ENCODE data around the gene HSPB8.
A peak's percentile ranks its signal among the peaks of the same experiment; 100 is the strongest.

Gene HSPB8

DNA sequence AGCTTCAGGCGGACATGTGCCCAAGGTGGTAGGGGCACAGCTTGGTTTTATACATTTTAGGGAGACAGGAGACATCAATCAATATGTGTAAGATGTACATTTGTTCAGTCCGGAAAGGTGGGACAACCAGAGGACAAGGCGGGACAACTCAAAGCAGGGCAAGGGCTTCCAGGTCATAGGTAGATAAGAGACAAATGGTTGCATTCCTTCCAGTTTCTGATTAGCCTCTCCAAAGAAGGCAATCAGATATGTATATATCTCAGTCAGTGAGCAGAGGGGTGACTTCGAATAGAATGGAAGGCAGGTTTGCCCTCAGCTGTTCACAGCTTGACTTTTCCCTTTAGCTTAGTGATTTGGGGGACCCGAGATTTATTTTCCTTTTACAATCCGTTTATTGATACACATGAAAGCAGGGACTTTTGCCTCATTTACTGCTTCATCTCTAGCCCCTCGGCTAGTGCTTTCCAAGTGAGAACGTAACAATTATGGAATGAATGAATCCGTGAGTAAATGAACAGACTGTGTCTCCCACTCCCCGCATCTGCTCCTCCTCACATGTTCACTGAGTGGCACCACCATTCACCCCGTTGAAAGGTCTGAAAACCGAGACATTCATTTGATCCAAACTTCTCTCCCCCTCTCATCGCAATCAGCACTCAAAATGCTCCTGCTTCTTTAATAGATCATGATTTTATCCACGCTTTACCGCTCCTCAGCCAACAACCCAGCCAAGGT, 6.9 kb upstream of the HSPB8 start:
- no peak for DNase-seq

DNA sequence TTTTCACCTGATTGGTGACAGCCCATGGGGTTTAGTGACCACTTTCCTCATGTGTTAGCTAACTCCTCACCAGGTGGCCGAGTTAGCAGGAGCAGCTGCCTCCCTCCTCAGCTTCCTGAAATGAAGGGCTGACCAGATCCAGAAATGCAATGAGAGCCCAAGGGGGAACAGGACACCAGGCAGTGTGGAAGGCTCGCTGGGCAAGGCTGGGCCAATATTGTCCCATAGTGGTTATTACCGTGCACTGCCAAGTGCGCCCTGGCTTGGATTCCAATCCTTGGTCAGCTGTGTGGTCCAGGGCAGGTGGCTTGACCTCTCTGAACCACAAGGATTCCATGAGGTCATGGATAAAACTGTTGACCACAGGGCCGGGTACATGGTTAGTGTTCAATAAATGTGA, 3.6 kb upstream of the HSPB8 start:
- DNase-seq, result no peak

DNA sequence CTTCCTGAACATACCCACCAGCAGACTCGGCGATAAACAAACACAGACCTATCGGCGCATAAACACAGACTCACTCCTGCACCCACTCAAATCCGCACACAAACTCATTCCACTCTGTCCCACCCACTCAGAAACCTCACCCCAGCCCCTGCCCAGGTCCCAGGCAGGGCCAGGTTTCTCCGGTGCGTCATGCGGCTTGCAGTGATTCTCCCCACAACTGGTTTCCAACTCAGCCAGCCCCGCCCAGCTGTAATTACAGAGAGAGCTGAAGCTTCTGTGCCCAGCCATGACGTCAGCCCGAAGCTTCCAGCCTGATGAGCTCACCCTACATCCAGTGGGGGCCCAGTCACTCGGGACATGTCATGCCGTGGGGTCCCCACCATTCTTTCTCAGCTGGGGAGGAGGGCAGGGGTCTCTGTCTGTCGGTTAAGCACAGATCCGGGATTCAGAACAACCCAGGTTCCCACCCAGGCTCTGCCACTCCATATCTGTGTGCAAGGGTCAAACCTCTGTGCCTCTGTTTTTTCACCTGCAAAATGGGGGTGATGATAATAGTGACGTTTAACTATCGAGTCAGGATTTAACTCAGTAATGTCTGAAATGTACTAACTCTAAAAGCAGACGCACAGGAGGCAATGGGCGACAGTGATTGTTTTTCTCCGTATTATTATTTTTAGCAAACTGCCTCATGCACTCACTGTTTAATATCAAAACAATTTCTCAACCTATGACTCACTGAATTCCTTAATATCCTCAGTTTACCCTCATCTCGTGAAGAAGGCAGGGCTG, 2.3 kb upstream of the HSPB8 start:
- no peak for DNase-seq

DNA sequence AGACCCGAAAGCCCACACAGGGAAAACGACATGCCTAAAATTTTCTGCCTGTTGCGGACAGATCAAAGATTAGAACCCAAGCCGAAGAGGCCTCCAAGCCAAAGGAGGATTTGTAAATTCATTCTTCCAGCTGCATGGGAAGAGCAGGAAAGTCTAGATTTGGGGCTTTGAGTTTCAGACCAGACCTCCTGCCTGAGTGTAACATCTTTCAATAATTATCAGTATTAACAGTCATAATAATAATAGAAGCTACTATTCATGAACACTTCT, 1.7 kb upstream of the HSPB8 start:
- no peak for DNase-seq

DNA sequence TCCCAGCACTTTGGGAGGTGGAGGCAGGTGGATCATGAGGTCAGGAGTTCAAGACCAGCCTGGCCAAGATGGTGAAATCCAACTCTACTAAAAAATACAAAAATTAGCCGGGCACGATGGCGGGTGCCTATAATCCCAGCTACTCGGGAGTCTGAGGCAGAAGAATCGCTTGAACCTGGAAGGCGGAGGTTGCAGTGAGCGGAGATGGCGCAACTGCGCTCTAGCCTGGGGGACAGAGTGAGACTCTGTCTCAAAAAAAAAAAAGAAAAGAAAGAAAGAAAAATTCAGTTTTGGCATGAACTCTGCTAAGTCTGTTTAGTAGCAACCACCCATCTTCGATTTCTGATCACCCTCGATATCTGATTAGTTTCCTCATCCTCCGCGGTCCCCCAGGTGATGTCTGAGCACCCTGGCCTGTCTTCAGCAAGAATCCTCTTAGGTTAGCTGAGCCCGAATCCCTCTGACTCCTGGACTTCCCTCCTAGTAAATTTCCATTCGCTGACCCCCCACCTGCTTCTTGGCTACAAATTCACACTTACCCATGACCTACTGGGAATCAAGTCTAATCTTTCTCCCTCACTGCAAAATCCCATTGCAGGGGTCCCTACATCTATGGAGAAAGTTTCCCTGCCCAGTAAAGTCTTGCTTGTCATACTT, 879 bp upstream of the HSPB8 start:
- no peak for DNase-seq

DNA sequence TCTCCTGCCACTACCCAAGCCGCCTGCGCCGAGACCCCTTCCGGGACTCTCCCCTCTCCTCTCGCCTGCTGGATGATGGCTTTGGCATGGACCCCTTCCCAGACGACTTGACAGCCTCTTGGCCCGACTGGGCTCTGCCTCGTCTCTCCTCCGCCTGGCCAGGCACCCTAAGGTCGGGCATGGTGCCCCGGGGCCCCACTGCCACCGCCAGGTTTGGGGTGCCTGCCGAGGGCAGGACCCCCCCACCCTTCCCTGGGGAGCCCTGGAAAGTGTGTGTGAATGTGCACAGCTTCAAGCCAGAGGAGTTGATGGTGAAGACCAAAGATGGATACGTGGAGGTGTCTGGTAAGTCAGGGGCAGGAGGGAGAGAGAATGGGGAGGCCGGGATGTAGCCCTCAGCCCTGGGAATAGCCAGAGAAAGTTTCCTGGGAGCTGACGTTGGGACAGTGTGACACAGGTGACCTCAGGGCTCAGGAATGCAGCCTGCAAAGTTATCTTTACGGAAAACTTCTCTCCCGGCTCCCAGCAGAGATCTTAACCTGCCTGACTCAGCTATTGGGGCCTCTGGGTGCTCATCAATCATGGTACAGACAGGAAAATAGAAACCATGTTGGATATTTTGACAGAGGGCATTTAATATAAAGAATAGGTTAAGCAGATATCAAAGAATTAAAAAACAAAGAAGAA, 747 bp downstream of the HSPB8 start:
- DNase-seq, result no peak

DNA sequence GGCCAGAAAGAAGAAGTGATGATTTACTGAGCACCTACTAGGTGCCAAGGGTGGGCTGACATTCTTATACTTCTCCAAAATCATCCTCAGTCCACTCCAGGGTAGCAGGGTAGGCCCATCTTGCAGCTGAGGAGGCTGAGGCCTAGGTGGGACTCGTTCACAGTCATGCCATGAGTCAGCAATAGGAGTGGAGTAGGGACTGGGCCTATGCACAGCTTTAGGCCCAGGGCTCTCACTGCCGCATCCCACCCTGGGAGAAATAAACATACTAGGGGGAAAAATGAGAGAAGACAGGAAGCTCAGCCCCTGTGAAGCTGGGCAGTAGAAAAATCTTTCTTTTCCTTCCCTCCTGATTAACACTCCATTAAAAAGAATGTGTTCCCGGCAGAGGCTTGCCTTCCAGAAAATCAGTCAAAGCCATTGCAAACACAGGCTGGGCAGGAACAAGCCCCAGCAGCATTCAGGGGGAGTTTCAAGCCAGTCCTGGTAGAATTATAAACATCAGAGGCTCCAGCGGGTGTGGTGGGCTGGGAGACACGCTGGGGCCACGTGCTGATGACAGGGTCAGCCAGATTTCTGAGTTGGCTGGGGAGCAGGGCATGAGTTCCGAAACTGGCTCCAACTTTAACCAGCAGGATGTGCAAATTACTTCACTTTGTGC, 1.8 kb downstream of the HSPB8 start:
- no peak for DNase-seq

DNA sequence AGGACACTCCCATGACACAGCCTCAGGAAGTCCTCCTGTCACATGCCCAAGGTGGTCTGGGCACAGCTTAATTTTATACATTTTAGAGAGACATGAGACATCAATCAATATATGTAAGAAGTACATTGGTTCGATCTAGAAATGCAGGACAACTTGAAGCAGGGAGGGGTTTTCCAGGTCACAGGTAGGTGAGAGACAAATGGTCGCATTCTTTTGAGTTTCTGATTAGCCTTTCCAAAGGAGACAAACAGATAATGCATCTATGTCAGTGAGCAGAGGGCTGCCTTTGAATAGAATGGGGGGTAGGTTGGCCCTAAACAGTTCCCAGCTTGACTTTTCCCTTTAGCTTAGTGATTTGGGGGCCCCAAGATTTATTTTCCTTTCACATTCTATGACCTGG, 2.5 kb downstream of the HSPB8 start:
- no peak for DNase-seq

DNA sequence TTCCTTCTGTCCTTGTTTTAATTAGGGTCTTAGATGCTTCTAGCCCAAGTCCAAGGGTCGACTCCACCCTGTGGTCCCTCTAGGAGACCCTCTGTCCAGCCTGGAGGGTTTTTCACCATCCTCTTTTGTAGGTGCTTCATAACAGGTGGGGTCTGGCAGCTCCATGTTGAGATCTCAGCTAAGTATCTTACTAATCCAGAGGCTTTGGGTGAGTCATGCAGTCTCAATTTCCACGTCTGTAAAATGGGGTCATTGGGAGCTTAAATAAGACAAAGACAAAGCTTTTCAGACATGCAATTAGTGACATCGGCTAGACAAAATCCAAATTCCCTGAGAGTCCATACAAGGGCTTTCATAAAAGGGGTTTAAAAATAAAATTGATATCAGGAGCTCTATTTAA, 3.2 kb downstream of the HSPB8 start:
- DNase-seq, result no peak

DNA sequence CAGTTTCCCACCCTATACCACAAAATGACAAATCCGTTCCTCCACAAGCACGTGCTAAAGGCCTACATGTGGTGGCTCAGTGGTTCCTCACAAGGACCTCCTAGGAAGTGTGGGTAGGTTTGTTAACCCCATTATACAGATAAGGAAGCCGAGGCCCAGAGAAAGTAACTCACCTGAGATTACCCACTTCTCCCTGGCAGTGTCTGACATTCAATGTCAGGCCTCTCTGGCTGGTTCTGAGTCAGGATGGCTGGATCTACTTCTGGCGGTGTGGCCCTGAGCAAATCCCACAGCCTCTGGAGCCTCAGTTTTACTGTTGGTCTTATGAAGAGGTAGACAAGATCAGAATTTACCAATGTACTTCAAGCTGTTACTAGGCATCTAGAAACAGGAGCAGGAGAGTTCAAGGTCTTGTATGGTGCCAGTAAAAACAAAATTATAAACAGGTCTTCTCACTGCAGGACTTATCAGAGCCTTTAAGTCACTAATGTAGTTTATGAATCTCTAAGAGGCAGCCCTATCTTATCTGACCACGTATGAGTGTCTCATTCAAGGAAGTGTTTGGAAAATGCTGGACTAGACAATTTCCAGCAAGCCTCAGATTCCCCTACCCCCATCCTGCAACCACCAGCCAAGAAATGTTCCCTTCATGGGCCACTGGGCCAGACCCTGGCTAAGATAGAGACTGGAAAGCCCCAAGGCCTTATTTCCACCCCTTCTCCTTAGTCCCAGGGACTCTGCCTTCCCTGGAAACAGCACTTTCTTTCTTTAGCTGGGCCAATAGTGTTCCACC, 4.2 kb downstream of the HSPB8 start:
- DNase-seq, result no peak

DNA sequence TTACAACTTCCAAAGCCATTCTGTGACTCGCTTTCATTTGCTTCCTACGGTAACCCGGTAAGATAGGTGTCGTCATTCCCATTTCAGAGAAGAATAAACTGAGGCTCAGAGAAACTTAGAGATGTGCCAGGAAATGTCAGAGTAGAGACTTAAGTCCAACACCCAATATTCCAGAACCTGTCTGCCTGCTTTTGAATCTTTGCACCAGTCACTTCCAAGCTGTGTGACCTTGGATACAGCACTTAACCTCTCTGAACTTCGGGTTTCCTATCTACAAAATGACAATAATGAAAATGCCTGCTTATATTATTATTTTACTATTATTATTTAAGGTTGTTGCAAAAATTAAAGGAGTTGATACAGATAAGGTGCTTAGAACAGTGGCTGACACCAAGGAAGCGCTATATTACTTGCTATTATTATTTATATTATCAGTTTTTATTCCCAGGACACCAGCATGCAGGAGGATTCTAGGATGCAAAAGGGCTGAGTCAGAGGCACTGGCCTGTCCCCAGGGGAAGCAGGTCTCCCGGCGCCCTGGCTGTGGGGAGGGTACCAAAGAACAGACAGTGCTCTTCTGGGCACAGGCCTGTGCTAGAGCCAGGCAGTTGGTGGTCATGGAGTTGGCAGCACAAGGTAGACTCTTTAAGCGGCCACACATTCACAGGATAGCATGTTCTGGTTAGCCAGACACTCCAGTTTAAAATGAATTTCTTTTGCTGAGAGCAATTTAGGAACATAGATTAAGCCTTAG, 5.4 kb downstream of the HSPB8 start:
- DNase-seq, result no peak

DNA sequence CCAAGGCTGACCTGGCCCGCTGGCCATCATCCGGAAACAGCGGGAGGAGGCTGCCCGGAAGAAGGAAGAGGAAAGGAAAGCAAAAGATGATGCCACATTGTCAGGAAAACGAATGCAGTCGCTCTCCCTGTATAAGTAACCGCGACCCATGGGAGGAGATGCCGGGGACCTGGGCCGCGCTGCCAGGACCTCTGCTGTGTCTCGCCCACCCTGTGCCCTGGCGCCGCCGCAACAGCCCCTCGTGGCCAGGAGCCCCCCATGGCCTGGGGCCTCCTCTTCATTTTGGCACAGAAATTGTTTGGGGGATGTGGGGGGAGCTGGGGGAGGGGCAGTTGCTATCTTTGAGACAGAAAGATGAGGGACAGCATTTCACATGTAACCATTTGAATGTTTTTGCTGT, 16.5 kb downstream of the HSPB8 start:
- no peak for DNase-seq

DNA sequence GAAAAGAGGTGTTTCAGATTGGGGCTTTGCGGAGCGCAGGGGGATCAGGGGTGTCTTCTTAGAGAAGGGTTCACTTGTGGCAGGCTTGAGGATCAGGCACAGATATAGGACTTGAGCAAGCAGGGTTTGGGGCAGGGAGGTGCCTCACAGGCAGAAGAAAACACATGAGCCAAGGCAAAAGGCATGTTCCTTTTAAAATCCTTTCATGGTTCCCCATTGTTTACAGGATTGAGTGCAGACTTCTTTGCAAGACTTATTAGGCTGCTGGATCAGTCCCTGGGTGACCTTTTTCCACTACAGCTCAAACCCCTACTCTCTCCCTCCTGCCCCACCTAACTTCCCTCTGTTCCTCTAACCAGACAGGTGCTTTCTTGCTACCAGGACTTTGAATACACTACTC, 19.7 kb downstream of the HSPB8 start:
- no peak for DNase-seq

DNA sequence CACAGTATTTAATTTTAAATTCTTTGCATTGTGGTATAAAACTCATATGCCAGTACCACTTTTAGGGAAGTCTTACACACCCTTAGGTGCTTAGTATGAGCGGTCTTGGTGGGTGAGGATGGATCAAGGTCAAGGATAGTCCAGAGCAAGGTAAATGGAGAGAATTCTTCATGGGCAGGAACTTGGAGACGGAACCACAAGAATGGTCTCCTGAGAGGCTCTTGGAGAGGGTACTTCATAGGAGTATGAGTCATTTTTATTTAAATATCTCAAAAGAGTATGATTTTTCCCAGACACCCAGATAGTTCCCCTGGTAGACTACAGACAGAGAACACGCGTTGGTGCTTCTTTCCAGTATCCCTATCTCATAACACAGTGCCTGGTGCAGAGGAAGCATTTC, 21.9 kb downstream of the HSPB8 start:
- DNase-seq, result no peak

DNA sequence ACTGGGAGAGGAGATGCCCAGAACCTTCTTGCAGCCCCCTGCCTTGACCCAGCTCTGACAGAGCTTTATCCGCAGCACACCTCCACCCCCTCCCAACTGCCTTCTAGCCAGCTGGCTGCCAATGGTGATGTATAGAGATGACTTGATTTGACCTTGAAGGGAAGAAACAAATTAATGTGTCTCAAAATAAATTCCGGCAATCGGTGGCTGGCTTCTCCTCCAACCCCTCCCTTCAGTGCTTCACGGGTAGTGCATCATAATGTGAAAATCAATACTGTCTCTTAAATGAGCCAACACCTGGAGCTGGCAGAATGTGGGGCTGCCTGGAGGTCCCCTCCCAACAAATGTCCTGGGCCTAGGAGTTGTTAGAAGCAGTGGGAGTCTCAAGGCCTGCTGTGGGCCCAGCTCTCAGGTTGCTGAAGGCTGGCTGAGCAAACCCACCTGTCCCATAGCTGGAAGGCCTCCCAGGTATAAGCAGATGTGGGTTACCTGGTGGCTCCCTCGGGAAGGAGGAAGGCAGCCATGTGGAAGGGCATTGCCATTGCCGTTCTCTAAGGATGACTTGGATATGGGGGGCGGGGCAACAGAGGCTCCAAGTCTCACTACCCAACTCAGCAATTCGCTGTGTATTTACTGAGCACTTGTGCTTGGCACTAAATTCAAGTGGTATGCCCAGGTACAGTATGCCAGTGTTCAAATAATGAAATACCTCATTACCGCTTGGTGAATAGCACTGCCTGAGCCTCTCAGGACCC, 23.2 kb downstream of the HSPB8 start:
- DNase-seq, result peak; percentile 12

DNA sequence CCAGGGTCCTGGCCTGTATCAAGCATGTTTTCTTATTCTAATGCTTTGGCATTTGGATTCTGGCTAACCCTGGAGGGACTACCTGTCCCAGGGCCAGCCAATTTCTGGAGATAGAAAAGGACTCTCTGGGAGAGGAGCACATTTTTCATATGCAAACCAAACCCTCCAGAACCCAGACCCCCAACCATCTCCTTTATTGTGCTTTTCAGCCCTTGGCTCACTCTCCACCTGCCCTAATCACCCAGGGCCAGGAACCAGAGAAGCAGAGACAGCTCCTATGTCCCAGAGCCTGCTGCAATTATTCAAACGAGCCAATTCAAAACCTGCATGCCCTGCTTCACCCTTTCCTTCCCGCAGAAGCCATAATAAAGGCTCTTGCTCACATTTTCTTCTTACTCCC, 23.8 kb downstream of the HSPB8 start:
- DNase-seq, result no peak

DNA sequence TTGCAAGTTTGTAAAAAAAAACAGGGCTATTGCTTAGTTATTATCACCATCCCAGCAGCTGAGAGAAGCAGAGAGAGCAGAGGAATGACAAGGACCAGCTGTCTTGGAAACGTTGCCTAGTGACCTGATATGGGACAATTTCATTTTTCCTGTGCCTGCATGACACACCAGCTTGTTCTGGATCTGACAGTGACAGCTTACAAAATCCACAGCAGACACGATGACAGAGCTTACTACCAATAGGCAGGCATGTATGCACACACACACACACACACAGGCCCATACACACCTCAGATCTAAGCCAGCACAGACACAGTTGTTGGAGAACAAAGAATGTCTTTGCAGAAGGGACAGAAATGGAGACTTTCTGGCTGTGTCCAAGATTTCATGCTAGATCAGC, 25.4 kb downstream of the HSPB8 start:
- no peak for DNase-seq

DNA sequence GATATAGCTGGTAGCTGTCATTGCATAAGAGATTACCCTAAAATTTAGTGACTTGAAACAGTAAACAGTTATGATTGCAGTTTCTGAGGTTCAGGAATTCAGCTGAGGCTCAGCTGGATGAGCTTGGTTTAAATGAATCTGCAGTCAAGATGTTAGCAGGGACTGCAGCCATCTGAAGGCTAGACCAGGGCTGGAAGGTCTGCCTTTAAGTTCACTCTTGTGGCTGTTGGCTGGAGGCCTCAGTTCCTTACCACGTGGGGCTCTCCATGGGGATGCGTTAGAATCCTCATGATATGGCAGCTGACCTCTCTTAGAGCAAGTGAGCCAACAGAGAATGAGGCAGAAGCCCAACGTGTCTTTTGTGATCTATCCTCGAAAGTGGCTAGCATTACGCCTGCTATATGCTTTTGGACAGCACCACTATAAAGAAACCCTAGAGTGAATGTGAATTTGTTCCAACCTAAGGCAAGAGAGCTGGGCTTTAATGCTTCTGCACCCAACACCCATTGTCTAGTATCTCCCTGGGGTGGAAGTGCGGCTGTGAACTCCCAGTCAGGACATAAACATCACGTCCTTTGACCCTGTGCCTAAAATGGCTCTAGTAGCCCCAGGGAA, 26.0 kb downstream of the HSPB8 start:
- DNase-seq, result no peak

DNA sequence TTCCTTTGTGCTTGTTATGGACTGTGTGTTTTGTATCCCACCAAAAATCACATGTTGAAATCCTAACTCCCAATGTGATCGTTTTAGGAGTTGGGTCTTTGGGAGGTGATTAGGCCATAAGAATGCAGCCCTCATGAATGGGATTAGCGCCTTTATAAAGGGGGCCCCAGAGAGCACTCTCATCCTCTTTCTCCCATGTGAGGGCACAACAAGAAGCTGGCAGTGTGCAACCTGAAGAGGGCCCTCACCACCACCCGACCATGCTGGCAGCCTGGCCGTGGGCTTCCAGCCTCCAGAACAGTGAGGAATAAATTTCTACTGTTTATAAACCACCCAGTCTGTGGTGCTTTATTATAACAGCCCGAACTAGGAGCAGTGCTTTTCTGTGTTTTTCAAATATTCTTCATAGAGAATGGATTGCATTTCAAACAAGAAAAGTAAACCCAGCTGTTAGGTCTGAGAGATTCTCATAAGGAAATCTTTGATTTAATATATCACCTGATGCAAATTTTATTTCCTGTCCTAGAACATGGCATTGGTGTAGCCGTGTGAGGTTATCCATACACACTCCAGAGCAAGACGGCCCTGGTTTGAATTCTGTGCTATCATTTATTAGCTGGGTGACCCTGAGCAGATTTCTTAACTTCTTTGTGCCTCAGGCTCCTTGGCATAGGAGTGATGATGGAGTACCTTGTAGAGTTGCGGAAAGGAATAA, 27.8 kb downstream of the HSPB8 start:
- DNase-seq, result no peak

DNA sequence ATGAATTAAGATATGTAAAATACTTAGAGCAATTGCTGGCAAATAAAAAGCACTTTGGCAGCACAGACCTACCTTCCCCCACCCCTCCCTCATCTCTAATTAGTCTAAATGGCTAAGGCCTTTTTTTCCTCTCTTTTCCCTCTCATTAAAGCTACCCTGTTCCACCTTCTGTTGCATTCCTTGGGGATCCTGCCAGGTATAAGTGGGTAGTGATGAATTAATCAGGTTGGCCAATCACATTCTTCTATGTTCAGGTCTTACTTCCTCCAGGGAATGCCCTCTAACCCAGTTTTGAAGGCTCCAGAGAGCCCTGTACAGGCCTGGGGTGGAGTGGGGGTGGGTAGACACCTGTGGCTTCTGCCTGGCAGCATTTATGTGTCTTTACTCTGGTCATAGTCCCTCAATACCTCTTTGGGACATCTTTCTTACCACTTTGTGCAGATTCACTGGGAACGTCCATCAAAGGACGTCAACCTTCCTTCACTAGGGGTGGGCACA, 28.4 kb downstream of the HSPB8 start:
- peak; percentile 14 for DNase-seq
